SK-N-SH (cell line): ENCODE measurements around the gene MYL12B. TPM values are rescaled to one million over a fixed set of nuclear protein-coding genes. Genes with fewer than 3 reads are reported as not detected.

Experiments used
- EZH2phosphoT487 ChIP-seq: fragments of 200-600 bp; sonication (generic); IDR thresholded peaks from 2 replicates; pipeline ENCODE4 v1.6.1; 2017; ENCODE audit warnings: low read depth, mixed run types, mild to moderate bottlenecking, antibody characterized with exemption, moderate library complexity, borderline replicate concordance
- FOXJ3 ChIP-seq: sonication (generic); formaldehyde crosslinking; IDR thresholded peaks from 2 replicates; pipeline ENCODE4 v1.5.1; 2020; ENCODE audit warnings: mild to moderate bottlenecking, missing genetic modification reagents
- GATA2 ChIP-seq: sonication (generic); formaldehyde crosslinking; IDR thresholded peaks from 2 replicates; pipeline ENCODE4 v1.5.0; 2020; ENCODE audit warnings: mild to moderate bottlenecking, missing genetic modification reagents
- MXI1 ChIP-seq: IDR thresholded peaks from 2 replicates; pipeline ENCODE4 v1.6.1; 2012; ENCODE audit warnings: mild to moderate bottlenecking, low read depth, low read length, improper control_type of control experiment
- NFIC ChIP-seq: IDR thresholded peaks from 2 replicates; pipeline ENCODE4 v1.4.0; 2012; ENCODE audit warnings: borderline replicate concordance
- NRF1 ChIP-seq: IDR thresholded peaks from 2 replicates; pipeline ENCODE4 v1.6.1; 2012; ENCODE audit warnings: low read depth, mild to moderate bottlenecking, low read length
- RAD21 ChIP-seq: IDR thresholded peaks from 2 replicates; pipeline ENCODE4 v1.6.1; 2012; ENCODE audit warnings: mild to moderate bottlenecking, low read length
- RXRA ChIP-seq: IDR thresholded peaks from 2 replicates; pipeline ENCODE4 v1.4.0; 2012; ENCODE audit warnings: low read depth, mild to moderate bottlenecking, borderline replicate concordance
- TCF12 ChIP-seq: IDR thresholded peaks from 2 replicates; pipeline ENCODE4 v1.4.0; 2012
- TEAD4 ChIP-seq: IDR thresholded peaks from 2 replicates; pipeline ENCODE4 v1.4.0; 2012; ENCODE audit warnings: mild to moderate bottlenecking, borderline replicate concordance; ENCODE audit not compliant: insufficient read depth
- USF2 ChIP-seq: fragments of 150-350 bp; IDR thresholded peaks from 2 replicates; pipeline ENCODE4 v1.6.1; 2017; ENCODE audit warnings: antibody characterized with exemption, low read length, low read depth, borderline replicate concordance
- polyA plus RNA-seq, 3 experiments: library from polyadenylated mRNA; depleted of rRNA; stranded (reverse); fragments of >200 nt; gene quantifications; 2 replicates each; pipeline ENCODE4 v1.2.3, GENCODE V29; 2012
- TF ChIP-seq, protein P1 (sequence below): IDR thresholded peaks from 2 replicates; pipeline ENCODE4 v1.6.1; 2012; ENCODE audit warnings: mild to moderate bottlenecking, low read depth, low read length, moderate library complexity
- TF ChIP-seq, protein P2 (sequence below): fragments of 150-350 bp; IDR thresholded peaks from 2 replicates; pipeline ENCODE4 v1.6.1; 2016; ENCODE audit warnings: mild to moderate bottlenecking, low read depth, low read length
- TF ChIP-seq, protein P3 (sequence below): IDR thresholded peaks from 2 replicates; pipeline ENCODE4 v1.4.0; 2012; ENCODE audit warnings: low read depth, borderline replicate concordance

The MYL12B gene
- polyA plus RNA-seq, 1 of the 3 experiments (the other 2 are of a cell fraction) = 555 TPM

GRCh38 chr18:3225588-3225987 lies 36.3 kb upstream of the MYL12B start (continued):
- TF ChIP-seq, protein P1, sequence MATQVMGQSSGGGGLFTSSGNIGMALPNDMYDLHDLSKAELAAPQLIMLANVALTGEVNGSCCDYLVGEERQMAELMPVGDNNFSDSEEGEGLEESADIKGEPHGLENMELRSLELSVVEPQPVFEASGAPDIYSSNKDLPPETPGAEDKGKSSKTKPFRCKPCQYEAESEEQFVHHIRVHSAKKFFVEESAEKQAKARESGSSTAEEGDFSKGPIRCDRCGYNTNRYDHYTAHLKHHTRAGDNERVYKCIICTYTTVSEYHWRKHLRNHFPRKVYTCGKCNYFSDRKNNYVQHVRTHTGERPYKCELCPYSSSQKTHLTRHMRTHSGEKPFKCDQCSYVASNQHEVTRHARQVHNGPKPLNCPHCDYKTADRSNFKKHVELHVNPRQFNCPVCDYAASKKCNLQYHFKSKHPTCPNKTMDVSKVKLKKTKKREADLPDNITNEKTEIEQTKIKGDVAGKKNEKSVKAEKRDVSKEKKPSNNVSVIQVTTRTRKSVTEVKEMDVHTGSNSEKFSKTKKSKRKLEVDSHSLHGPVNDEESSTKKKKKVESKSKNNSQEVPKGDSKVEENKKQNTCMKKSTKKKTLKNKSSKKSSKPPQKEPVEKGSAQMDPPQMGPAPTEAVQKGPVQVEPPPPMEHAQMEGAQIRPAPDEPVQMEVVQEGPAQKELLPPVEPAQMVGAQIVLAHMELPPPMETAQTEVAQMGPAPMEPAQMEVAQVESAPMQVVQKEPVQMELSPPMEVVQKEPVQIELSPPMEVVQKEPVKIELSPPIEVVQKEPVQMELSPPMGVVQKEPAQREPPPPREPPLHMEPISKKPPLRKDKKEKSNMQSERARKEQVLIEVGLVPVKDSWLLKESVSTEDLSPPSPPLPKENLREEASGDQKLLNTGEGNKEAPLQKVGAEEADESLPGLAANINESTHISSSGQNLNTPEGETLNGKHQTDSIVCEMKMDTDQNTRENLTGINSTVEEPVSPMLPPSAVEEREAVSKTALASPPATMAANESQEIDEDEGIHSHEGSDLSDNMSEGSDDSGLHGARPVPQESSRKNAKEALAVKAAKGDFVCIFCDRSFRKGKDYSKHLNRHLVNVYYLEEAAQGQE = no peak
- TF ChIP-seq, protein P2, sequence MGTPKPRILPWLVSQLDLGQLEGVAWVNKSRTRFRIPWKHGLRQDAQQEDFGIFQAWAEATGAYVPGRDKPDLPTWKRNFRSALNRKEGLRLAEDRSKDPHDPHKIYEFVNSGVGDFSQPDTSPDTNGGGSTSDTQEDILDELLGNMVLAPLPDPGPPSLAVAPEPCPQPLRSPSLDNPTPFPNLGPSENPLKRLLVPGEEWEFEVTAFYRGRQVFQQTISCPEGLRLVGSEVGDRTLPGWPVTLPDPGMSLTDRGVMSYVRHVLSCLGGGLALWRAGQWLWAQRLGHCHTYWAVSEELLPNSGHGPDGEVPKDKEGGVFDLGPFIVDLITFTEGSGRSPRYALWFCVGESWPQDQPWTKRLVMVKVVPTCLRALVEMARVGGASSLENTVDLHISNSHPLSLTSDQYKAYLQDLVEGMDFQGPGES = no peak
- TF ChIP-seq FOXJ3 (CRISPR knock-in tag) (no peak), GATA2 (CRISPR knock-in tag) (no peak), RXRA (no peak), NRF1 (no peak), EZH2phosphoT487 (no peak), TEAD4 (no peak), RAD21 (no peak), TCF12 (no peak), MXI1 (no peak), USF2 (no peak), NFIC (no peak)
- TF ChIP-seq, protein P3, sequence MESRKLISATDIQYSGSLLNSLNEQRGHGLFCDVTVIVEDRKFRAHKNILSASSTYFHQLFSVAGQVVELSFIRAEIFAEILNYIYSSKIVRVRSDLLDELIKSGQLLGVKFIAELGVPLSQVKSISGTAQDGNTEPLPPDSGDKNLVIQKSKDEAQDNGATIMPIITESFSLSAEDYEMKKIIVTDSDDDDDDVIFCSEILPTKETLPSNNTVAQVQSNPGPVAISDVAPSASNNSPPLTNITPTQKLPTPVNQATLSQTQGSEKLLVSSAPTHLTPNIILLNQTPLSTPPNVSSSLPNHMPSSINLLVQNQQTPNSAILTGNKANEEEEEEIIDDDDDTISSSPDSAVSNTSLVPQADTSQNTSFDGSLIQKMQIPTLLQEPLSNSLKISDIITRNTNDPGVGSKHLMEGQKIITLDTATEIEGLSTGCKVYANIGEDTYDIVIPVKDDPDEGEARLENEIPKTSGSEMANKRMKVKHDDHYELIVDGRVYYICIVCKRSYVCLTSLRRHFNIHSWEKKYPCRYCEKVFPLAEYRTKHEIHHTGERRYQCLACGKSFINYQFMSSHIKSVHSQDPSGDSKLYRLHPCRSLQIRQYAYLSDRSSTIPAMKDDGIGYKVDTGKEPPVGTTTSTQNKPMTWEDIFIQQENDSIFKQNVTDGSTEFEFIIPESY = no peak
